HepG2 (cell line): Measurements from ENCODE around the gene UPB1. TPM values are rescaled to one million over a fixed set of nuclear protein-coding genes. Genes with fewer than 3 reads are reported as not detected.

ENCODE experiments used
- ETV6 ChIP-seq: sonication (generic); formaldehyde crosslinking; conservative IDR thresholded peaks from 2 replicates; pipeline ENCODE4 v1.4.0; 2020; ENCODE audit warnings: missing genetic modification reagents
- GTF3A ChIP-seq: sonication (generic); formaldehyde crosslinking; conservative IDR thresholded peaks from 2 replicates; pipeline ENCODE4 v1.4.0; 2020; ENCODE audit warnings: mild to moderate bottlenecking, missing genetic modification reagents
- HDAC1 ChIP-seq: sonication (generic); formaldehyde crosslinking; IDR thresholded peaks from 2 replicates; pipeline ENCODE4 v1.5.1; 2020; ENCODE audit warnings: mild to moderate bottlenecking, missing genetic modification reagents
- HNRNPK ChIP-seq: fragments of 200-400 bp; formaldehyde crosslinking; IDR thresholded peaks from 2 replicates; pipeline ENCODE4 v1.6.1; 2018; ENCODE audit warnings: low read length, low read depth, moderate library complexity, mild to moderate bottlenecking; ENCODE audit not compliant: poor library complexity, severe bottlenecking
- KDM2A ChIP-seq: sonication (generic); formaldehyde crosslinking; IDR thresholded peaks from 2 replicates; pipeline ENCODE4 v1.4.0; 2020; ENCODE audit warnings: low read depth, missing genetic modification reagents, borderline replicate concordance
- PHF21A ChIP-seq: sonication (generic); formaldehyde crosslinking; IDR thresholded peaks from 2 replicates; pipeline ENCODE4 v1.5.0; 2020; ENCODE audit warnings: mild to moderate bottlenecking, missing genetic modification reagents
- RFXAP ChIP-seq: sonication (generic); formaldehyde crosslinking; IDR thresholded peaks from 2 replicates; pipeline ENCODE4 v1.4.0; 2020; ENCODE audit warnings: missing genetic modification reagents, borderline replicate concordance
- SALL1 ChIP-seq: sonication (generic); formaldehyde crosslinking; IDR thresholded peaks from 2 replicates; pipeline ENCODE4 v1.8.0; 2022; ENCODE audit warnings: mild to moderate bottlenecking, missing genetic modification reagents
- ZBTB33 ChIP-seq: sonication (generic); formaldehyde crosslinking; IDR thresholded peaks from 2 replicates; pipeline ENCODE4 v1.4.0; 2020; ENCODE audit warnings: missing genetic modification reagents
- ZBTB37 ChIP-seq: sonication (generic); formaldehyde crosslinking; IDR thresholded peaks from 2 replicates; pipeline ENCODE4 v1.4.0; 2020; ENCODE audit warnings: mild to moderate bottlenecking, missing genetic modification reagents
- ZC3H13 ChIP-seq: sonication (generic); formaldehyde crosslinking; IDR thresholded peaks from 2 replicates; pipeline ENCODE4 v1.8.1; 2023; ENCODE audit warnings: mild to moderate bottlenecking, missing genetic modification reagents, moderate library complexity
- ZNF230 ChIP-seq: sonication (generic); formaldehyde crosslinking; IDR thresholded peaks from 2 replicates; pipeline ENCODE4 v1.4.0; 2020; ENCODE audit warnings: mild to moderate bottlenecking, missing genetic modification reagents
- ZNF282 ChIP-seq: fragments of 450-650 bp; IDR thresholded peaks from 2 replicates; pipeline ENCODE4 v1.6.1; 2018; ENCODE audit not compliant: partially characterized antibody
- ZNF318 ChIP-seq: sonication (generic); formaldehyde crosslinking; IDR thresholded peaks from 2 replicates; pipeline ENCODE4 v1.4.0; 2020; ENCODE audit warnings: mild to moderate bottlenecking, missing genetic modification reagents
- ZNF441 ChIP-seq: sonication (generic); formaldehyde crosslinking; IDR thresholded peaks from 2 replicates; pipeline ENCODE4 v1.7.0; 2021; ENCODE audit warnings: missing genetic modification reagents, borderline replicate concordance
- ZNF614 ChIP-seq: IDR thresholded peaks from 2 replicates; pipeline ENCODE4 v1.6.1; 2018; ENCODE audit warnings: missing biosample characterization, missing genetic modification reagents, inconsistent platforms, borderline replicate concordance
- polyA plus RNA-seq, 8 experiments: library from polyadenylated mRNA; depleted of rRNA in 3 of 8; stranded (reverse) in 7 of 8; unstranded in 1 of 8; fragments of >200 nt; fragmentation: Illumina TruSeq in 4 of 8; extraction: Trizol in 4 of 8; gene quantifications; 2 replicates each; pipeline versions ENCODE4 v1.2.1 to v1.2.3, GENCODE V29; 2011 to 2016; ENCODE audit warnings: low read depth in 4 of 8, missing spikeins in 1 of 8, mixed read lengths in 1 of 8; ENCODE audit not compliant: insufficient read depth in 1 of 8
- total RNA-seq, 5 experiments: library from RNA; depleted of rRNA; stranded (reverse); fragments of >200 nt; fragmentation: Illumina TruSeq; extraction: Trizol; gene quantifications; 2 replicates each; pipeline ENCODE4 v1.2.3, GENCODE V29; 2016; ENCODE audit warnings: low read depth in 1 of 5
- TF ChIP-seq, protein P1 (sequence below): IDR thresholded peaks from 2 replicates; pipeline ENCODE4 v1.6.1; 2016; ENCODE audit warnings: low read depth, borderline replicate concordance

Gene UPB1
- total and polyA plus RNA-seq, 2 of the 13 experiments (the other 11 are each of a cell fraction or from before 2014, with no cell fraction given) = 0.38 to 1.2 TPM

GRCh38 chr22:24564376-24565058 lies 69.4 kb downstream of the UPB1 start (continued):
- TF ChIP-seq ZBTB37 (CRISPR knock-in tag) (no peak), GTF3A (CRISPR knock-in tag) (no peak), ZNF614 (peak; percentile 22; the same call in 1 of the 2 replicates), PHF21A (peak; percentile 27; the same call in 1 of the 2 replicates), SALL1 (peak; percentile 71), RFXAP (CRISPR knock-in tag) (no peak), KDM2A (CRISPR knock-in tag) (no peak), ZNF318 (CRISPR knock-in tag) (no peak), HDAC1 (CRISPR knock-in tag) (peak; percentile 51; the same call in 1 of the 2 replicates), ZNF441 (no peak), ETV6 (CRISPR knock-in tag) (no peak), ZNF230 (no peak), ZBTB33 (CRISPR knock-in tag) (no peak), ZC3H13 (CRISPR knock-in tag) (peak; percentile 26; the same call in 1 of the 2 replicates), HNRNPK (no peak), ZNF282 (no peak)
- TF ChIP-seq, protein P1, sequence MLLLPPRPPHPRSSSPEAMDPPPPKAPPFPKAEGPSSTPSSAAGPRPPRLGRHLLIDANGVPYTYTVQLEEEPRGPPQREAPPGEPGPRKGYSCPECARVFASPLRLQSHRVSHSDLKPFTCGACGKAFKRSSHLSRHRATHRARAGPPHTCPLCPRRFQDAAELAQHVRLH (CRISPR knock-in tag) = 0 out of 2 replicates have a peak, but pooled peaks have one; percentile 24
